GM21576 (cell line): ENCODE measurements around the gene RTP2.

Experiments
- ATAC-seq: cut with Tn5 transposase; IDR thresholded peaks from one replicate; pipeline ENCODE4 v1.9.1; 2021; ENCODE audit warnings: mild to moderate bottlenecking, moderate library complexity; ENCODE audit not compliant: unreplicated experiment

Gene RTP2, protein sequence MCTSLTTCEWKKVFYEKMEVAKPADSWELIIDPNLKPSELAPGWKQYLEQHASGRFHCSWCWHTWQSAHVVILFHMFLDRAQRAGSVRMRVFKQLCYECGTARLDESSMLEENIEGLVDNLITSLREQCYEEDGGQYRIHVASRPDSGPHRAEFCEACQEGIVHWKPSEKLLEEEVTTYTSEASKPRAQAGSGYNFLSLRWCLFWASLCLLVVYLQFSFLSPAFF

DNA sequence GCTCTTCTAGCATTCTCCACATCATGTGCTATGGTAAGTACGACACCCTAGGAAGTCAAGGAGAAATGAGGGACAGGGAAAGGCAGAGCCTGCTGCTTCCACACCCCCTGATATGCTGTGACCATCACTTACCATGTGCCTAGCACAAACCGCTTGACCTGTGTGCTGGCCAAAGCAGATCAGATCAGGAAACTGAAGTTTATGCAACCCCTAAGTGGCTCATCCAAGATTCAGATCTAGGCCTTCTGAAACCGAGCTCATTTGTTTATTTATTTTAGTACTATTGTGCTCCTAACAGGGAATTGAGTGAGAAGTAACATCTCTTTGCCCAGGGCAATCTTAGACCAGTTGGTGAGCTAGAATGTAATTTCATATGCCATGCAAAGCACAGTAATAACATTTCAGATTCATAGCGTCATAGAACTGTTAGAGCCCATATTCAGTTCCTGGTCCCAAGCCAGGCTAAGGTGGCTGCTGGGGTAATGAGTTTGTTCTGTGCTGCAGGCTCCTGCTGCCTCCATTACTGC is at the start of gene RTP2:
TSS of gene RTP2 (minus strand) at position 51 of the 527 bp plus-strand sequence. CDS start 429 bp downstream, outside the sequence.
- ATAC-seq = no peak

DNA sequence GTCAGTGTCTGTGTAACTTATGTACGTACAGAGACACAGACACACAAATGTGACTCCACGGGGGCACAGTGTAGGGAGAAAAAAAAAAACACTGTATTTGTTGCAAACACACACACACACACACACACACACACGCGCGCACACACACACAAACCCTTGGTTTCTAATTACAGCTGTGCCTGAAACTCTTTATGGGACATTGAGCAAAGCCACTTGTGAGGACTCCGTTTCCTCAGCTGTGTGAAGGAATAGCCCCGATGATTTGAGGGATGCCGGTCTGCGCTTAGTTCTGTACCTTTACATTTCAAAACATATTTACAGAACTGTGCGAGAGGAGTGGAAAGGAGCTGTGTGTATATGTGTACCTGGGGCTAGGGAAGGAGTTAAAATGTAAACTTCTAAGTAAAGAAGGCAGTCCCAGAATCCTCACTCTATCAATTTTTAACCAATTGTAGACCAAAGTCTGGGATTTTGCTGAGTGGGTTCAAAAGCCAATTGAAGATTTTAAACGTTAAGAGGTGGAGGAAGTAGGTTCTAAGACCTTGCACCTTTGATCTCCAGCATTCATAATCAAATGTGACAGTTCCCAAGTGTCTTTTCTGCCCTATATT is 48.3 kb upstream of the RTP2 start:
- ATAC-seq = no peak

DNA sequence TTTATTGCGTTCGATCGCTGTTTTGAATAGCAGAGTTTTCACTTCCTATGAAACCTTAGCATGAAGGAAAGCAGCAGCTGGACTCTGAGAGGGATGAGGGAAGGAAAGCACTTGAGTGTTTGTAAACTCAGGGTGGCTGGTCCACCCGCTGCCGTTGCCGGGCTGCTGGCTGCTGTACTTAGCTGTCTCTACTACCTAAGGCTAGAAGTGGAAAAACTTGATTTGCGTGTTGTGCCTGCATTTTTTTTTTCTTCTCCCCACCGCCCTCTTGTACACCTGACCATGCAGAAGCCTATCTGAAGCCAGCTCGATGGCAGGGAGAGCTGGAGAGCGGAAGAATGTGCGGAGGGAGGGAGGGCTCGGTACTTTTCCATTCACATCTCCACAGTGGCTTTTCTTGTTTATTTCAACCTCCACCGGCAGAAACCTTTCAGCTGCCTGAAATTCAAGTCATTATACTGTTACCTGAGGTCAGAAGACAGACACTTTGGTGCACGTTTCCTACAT is 47.7 kb upstream of the RTP2 start:
- no peak for ATAC-seq

DNA sequence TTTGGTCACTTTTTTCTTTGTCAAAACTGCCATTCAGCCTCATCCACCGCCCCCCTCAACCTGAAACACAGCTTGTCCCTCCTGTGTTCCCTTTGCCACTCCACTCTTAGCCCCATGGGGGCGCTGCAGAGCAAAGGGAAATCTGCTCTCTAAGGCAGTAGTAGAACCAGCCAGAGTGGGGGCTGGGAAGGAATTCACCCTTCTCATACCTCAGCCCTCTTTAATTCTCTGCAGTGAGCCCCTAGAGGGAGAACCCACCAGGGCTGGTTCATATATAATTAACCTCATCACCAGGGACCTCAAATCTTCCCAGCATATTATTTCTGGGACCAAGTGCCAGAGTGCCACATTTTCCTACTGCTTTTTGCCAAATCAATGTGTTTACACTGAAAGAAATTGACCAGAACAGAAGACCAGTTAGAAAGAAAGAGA is 45.7 kb upstream of the RTP2 start:
- no peak for ATAC-seq

DNA sequence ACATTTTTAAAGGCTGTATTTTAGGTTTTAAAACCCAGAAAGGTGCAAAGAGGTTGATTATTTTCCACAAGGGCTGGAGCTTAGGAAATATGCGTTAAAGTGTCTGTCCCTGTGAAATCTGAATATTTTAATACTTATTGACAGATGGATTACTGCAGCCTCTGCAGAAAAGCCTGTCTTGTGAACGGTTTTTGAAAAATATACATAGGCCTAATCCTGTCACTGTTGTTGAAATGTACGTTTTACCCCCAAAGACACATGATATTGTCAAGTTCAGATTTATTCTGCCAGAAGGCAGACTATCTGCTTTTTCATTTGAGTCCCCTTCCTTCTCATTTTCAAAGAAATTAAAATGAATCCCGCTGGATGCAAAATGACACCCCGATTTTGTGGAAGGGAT is 45.1 kb upstream of the RTP2 start:
- no peak for ATAC-seq

DNA sequence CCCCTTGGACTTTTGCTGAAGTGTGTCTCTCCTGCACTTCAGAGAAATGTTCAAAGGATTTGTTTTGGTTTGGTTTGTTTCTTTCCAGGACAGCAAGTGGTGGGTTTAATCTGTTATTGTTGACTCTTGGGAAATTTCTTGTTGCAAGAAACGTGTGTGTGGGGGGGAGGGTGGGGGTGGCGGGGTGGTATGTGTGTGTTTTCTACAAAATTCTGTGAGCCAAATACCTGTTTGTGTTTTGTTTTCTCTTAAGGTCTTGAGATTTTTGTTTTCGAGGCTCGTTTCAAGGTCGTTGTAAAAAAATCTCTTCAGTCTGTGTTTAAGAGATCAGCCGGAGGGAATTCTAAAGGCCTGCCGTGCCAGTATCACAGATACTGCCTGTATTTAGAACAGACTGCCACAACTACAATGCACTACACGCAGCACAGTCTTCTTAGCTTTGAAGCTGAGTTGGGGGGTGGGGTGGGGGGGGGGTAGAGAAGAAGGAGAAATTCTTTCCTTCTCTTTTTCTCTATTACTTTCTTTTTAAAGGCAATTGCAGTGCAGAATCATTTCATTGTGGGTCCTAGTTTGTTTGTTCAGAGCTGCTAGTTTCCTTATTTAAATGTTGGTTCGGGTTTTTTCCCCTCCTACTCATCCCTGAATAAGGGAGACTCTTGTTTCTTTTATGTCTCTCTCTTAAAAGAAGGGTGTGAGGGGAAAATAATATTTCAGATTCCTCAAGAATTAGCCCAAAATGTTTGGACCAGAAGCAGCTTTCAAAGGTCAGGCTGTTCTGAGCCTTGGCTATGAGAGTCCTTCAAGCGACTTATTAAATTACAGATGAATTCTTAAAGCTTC is 44.3 kb upstream of the RTP2 start:
- ATAC-seq = no peak

DNA sequence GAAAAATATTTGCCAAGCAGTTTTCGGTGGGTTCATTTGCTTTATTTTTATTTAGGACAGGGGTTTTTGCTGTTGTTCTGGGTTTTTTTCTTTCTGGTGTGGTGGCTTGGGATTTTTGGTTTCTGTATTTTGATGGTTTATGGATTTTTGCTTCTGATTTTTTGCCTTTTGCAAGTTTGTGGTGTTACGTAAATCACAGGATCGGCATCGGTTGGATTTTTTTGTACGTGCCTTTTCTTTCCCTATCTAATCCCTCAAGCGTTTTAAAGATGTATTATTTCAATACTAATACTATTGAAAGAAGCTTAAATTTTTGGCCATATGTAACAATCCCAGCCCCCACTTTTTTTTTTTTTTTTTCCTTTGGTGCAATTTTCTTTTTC is 43.7 kb upstream of the RTP2 start:
- ATAC-seq = no peak

DNA sequence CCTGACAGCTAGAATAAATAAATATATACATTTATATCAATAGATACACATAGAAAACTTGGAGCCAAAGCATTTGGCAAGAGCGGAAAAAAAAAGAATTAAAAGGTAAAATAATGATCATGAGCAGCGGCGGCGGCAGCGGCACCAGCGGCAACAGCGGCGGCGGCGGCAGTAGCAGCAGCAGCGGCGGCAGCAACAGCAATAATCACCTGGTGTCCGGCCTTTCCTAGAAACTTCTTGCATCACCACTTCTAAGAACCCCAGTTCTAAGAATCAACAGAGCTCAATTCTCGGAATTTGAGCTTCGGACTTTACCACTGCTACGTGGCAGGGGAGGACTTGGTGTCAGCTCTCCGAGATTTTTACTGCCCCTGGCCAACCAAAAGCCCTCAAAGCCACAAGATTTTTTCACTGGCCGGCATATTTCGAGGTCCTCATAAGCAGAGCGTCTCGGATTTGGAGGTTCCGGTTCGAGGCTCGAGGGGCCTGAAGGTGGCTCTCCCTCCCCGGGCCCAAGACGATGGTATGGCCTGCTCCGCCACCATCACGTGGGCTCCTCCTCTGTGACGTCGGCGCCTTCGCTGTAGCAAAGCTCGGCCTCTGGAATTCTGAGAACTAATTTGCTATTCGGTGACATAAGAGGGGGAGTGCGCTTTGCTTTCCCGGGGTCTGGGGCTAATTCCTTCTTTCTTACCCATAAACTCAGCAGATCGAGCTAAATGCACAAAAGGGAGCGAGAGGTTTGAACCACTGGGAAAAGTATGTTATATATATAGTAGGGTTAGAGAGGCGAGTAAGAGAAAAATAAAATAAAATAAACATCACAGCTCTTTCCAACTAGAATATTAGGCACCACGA is 43.1 kb upstream of the RTP2 start, which contains the start of gene BCL6:
TSS of gene BCL6 (minus strand) at position 268 of the 858 bp plus-strand sequence. CDS start 11,775 bp downstream, outside the sequence.
- peak; percentile 78 for ATAC-seq

DNA sequence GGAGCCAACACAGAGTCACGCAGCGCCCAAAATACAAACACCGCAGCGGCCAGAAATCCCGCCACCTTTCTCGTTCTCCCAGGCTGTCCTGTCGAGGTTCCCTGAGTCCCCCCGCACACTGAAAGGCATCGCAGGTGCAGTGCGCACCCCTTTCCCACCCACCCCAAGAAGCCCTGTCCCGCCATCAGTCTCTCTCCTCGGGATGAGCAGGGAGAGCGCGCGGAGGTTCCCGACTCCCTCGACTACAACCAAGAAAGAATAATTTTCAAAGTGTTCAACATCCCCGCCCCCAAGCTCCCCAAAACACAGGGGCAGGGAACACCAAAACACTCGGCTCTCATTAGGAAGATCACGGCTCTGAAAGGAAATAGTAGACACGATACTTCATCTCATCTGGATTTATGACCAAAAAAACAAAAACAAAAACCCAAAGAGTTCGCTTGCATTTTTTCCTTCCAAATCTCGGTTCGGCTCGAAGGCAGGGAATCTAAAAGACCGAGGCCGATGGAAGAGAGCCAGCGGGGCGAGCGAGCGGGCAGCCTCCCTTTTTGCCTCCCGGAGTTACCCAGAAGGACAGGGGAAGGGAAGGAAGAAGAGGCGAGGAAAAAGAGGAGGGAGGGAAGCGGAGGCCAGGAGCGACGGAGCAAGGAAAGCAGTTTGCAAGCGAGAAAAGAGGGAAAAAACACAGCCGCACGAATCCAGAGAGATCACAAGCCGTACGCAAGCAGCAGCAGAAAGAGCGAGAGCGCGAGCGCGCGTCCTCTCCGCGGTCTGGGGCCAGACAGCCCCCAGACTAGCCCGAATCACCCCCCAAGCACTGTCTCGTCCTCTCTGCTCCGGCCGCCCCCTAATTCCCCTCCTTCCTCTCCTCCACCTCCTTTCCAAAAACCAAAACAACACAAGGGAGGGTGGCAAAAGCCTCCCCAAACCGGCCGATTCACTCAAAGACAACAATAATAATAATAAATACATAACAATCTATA is 42.1 kb upstream of the RTP2 start:
- no peak for ATAC-seq

DNA sequence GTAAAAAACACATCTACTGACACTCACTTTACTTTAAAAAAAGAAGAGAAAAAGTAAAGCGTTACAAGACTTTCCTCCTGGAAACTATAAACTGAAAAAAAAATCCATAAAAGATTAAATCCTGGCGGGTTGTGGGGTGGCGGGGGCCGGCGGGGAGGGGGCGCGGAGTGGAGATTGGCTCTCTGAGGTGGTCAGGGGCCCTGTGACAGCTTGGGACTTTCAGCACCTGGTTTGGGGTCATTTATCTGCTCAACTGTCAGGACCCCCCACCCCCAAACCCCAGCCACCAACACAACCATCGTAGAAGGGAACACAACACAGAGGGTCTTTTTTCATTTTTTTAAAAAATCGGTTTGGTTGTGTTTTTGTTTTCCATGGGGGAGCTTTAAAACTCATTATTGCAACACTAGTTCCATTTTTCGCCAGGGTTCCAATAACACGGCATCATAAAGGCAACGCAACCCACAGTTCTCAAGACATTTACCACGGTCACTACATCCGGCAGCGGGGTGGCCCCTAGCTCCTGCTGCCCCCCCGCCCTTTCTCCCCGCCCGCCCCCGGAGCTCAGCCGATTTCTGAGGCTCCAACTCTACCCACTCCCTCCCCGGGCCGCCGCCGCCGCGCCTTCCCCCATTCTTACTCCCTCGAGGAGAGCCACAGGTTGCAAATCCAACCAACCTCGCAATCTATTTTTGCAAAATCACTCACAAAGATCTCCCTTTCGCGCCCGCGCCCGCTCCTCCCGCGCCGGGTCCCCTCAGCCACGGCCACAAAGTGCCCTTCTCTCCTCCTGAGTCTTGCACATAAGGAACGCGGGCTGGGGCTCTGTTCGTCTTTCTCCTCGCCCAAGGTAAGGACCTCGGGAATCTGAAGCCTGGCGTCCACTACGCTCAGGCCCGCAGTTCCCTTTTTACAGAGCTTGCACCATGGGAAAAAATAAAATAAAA is 41.1 kb upstream of the RTP2 start:
- no peak for ATAC-seq

DNA sequence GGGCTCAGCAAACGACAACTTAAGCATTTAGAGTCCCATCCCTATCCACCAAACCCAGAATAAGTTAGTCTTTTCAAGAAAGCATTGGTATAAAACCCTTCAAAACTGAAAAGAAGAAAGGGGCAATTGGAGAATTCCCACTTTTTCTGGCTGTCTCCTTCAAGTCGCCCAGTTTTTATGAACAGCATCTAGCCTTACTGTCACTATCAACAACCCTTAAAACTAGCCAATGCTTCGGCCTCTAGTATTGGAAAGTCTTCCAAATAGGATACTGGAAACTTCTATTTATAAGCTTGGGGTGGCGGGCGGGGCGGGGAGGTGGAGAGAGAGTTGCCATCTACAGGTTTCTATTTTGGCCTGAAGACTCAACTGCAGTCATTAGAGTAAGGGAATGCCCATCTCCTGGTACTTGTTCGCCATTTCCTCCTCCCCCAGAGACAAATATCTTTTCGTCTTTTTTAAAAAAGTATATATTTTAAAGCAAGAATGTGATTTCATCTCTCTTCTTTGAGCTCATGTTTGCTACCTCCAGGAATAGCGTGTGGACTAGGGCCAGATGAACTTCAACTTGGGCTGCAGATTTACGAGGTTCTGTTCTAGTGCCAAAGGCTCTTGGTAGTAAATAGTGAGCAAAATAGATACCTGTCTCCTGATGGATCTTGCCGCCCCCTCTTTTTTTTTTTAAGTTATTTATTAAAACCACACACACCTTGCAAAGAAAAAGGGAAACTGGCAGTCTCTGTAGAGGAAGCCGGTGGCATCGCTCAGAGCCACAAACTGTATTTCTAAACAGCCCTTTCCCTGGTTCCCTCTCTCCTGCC is 40.2 kb upstream of the RTP2 start:
- ATAC-seq = no peak

DNA sequence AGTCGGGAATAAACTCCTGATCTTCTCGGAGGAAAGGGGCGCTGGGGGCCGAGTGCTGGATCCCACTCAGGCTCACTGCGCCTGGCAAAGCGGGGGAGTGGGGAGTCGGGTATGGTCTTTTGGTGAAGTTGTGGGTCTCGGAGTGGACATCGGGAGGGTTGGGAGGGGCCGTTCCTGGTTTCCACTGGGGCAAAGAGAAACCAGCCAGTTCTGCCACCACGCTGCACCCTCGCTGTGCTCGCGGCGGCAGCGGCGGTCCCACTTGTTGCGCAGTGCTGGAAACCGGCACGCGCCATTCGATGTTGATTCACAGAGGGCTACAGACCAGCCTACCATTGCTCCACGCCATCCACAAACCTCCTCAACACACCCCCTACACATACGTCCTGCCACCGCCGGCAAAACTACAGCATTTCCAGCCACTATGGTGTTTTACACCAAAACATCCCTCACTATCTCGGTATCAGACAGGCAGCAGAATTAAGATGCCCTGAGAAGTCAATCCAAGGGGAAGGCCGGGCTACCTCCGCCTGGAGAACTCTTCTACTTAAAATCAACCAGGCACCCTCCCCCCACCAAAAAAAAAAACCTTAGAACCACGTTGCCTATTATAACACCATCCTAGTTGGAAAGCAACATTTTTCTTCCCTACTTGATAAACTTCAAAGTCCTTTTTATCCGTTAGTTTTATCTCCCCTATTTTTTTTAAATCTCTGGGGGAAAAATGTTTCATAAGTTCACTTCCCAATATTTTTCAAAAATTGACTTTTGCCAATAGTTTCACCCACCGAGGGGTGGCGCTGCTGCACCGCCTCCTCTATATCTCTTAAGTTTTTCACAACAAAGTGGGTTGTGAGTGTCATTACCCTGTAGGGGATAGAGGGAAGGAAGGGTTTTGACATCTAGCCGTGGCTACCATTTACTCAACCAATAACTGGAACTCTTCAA is 39.3 kb upstream of the RTP2 start:
- no peak for ATAC-seq

DNA sequence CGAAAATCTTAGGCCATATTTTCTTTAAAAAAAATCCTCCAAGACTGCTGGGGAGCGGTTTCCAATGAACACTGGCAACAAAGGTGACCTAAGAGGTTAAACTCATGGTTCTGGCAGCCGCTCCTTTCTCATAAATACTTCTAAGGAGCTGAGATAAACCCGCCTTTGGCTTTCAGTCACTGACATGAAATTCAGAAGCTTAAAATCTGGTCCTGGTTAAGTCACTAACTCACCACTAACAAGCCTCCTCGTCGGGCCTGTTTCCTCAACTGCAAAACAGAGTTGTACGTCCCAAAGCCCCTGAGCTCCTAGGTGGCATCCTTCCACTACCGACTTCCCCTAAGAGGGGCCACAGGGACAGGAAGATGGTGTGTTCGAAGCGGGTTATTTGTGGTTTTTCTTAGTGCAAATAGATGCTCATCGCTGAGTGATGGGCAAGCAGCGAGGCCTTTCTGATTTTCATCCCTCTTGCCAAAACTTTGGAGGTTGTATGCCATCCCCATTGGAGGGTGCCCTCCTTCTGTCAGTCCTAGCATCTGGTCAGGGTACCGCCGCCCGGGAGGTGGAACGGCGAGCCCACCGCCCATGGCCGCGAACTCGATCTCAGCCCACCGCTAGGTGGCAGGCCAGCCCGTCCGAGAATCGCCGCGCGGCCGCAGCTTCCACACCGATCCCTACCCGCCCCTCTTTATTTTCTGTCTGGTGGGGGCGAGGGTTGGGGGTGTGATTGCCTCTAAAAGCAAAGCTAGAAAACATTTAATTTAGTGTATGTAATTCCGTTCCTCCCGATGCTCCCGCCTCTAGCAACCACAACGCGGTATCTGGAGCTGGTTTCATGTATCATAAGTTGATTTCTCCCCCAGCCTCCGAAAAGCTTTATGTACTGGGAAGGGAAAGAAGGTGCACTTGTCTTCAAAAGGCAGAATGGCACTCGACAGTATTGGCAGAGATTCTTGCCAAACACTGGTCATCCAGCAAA is 38.4 kb upstream of the RTP2 start:
- no peak for ATAC-seq

DNA sequence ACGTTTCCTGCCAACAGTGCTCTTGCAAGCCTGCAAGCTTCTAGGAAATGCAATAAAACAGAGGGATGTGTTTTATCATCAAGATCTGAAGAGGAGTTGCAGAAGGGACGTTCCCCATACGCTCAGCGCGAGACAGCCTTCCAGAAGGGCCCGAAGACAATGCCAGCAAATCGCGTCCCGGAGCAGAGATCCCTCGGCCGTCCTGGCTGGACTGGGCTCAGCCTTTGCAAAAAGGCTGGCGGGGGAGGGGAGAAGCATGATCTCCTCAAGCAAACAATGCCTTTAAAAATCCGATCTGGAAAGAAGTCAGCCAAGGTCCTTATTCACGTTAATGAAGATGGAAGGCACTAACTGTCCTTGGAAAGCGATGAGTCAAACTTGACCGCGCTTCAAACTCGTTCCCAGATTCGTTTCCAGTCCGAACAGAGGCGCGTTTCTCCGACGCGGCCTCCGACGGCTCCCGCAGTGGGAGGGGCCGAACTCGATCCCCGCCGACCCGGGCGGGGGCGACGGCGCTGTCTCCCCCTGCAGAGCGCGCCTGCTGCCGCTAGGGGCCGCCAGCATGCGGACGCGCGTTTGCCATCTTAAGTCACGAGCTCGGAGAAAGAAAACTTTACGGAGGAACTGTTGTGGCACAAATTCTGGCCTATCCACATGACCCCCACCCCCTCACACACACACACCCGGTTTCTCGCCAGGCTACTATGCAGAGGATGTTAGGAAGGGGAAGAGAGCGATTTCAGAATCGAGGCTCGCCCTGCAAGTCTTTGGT is 37.4 kb upstream of the RTP2 start:
- no peak for ATAC-seq
